Stomach (tissue), 4 donors: ENCODE measurements around the gene RIMS3.

Experiments used
- CTCF ChIP-seq, 7 experiments: fragments of 450-650 bp in 4 of 7; fragments of 200-600 bp in 3 of 7; sonication (generic) in 3 of 7; IDR thresholded peaks; one replicate each; pipeline ENCODE4 v1.5.1; 2016 to 2019; ENCODE audit warnings: antibody characterized with exemption in 7 of 7, control low read depth in 2 of 7, mild to moderate bottlenecking in 1 of 7
- EP300 ChIP-seq: sonication (generic); formaldehyde crosslinking; IDR thresholded peaks from one replicate; pipeline ENCODE4 v1.6.1; 2017; ENCODE audit warnings: antibody characterized with exemption

- TF ChIP-seq CTCF (IDR thresholded peaks at IDR 0.05) (no peak), EP300 (no peak)
Measured at GRCh38 chr1:40637470-40638007, 27.9 kb downstream of the RIMS3 start.
